SH-SY5Y (cell line): ENCODE measurements around the gene PKN1.

ENCODE experiments used
- GATA2 ChIP-seq: IDR thresholded peaks from 2 replicates; pipeline ENCODE4 v1.6.1; 2011; ENCODE audit warnings: mild to moderate bottlenecking, low read depth, low read length
- GATA3 ChIP-seq: IDR thresholded peaks from 2 replicates; pipeline ENCODE4 v1.6.1; 2011; ENCODE audit warnings: low read depth, mild to moderate bottlenecking, low read length, moderate library complexity

DNA sequence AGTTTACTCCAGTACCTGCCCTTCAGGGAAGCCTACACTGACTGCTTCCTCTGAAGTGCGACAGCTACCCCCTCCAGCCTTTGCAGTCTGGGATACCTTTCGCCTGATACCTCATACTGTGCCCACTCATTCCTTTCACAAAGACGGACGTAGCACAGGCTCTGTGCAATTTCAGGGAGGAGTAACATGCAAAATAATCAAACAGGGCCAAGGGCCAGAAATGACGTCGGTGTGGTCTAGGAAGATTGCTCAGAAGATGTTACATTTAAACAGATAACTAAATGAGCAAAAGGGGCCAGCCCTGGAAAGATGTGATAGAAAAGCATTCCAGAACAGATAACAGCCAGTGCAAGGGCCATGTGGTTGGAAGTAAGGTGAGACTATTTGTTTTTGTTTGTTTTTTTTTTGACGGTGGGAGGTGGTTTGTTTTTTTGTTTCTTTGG lies 7.4 kb upstream of the PKN1 start:
- no peak for TF ChIP-seq GATA3
- TF ChIP-seq GATA2: no peak
